Amniotic epithelial cell (primary cell): ENCODE results near the gene BTBD19.

Experiments
- DNase-seq: peaks from one replicate; pipeline ENCODE4 v3.0.0-alpha.2; 2010; ENCODE audit warnings: low read depth

Gene BTBD19

GRCh38 chr1:44857446-44857845, 49.1 kb downstream of the BTBD19 start:
- no peak for DNase-seq

GRCh38 chr1:44860331-44860730, 52.0 kb downstream of the BTBD19 start:
- DNase-seq = no peak

- peak; percentile 66 for DNase-seq
Measured at GRCh38 chr1:44860891-44861425, 52.6 kb downstream of the BTBD19 start.

GRCh38 chr1:44862829-44863401, 54.6 kb downstream of the BTBD19 start:
- DNase-seq = peak; percentile 77
